ENCODE results near the gene TMEM203.

TMEM203 gene

DNA sequence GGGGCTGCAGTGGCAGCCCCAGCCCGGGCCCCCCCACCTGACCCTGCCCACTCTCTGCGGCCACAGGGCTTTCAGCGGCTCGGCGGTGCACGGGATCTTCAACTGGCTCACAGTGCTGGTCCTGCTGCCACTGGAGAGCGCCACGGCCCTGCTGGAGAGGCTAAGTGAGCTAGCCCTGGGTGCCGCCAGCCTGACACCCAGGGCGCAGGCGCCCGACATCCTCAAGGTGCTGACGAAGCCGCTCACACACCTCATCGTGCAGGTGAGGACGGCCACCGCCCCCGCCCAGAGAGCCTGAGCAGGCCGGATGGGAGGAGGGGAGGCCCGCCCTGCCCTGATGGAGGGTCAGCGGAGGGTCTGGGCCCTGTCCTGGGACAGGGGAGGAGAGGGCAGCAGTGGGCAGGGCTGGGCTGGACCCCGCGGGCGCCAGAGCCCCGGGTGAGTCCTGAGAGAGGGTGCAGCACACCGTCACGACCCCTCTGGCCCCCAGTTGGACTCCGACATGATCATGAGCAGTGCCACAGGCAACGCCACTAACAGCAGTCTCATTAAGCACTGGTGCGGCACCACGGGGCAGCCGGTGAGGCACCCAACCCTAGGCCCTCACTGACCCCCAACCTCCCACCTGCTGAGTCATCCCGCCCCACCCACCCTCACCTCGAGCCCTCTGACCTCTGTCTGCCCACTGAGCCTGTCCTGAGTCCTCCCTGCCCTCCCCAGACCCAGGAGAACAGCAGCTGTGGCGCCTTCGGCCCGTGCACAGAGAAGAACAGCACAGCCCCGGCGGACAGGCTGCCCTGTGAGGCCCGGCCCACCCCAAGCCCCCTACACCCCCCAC lies 27.9 kb upstream of the TMEM203 start:
- no peak for TF ChIP-seq CTCF (conservative IDR thresholded peaks at IDR 0.05)
- no peak for TF ChIP-seq ZFX (IDR thresholded peaks at IDR 0.05)
- H3K27ac ChIP-seq, result no peak overlapping the region; the same call in 1 of the 2 replicates

DNA sequence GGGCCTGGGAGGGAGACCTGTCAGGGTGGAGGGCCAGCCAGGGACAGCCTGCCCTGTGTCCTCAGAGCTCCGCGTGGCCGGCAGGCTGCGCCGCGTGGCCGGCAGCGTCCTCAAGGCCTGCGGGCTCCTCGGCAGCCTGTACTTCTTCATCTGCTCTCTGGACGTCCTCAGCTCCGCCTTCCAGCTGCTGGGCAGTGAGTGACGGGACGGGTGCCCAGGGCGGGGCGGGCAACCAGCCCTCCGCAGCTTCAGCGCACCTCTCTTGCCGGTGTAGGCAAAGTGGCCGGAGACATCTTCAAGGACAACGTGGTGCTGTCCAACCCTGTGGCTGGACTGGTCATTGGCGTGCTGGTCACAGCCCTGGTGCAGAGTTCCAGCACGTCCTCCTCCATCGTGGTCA lies 27.1 kb upstream of the TMEM203 start:
- 0 out of 2 replicates have a peak, but pooled peaks have one; percentile 29 for TF ChIP-seq ZFX (IDR thresholded peaks at IDR 0.05)
- TF ChIP-seq CTCF (conservative IDR thresholded peaks at IDR 0.05), result no peak
- H3K27ac ChIP-seq, result peak overlapping the region; percentile 64

- TF ChIP-seq CTCF (conservative IDR thresholded peaks at IDR 0.05) (no peak), ZFX (IDR thresholded peaks at IDR 0.05) (no peak)
- peak overlapping the region; percentile 64 for H3K27ac ChIP-seq
These were observed 26.7 kb upstream of the TMEM203 start for GRCh38 chr9:137232101-137232500.

GRCh38 chr9:137231372-137232039 lies 26.1 kb upstream of the TMEM203 start:
- H3K27ac ChIP-seq, result peak overlapping the region; percentile 64; the same call in 1 of the 2 replicates
- TF ChIP-seq CTCF (conservative IDR thresholded peaks at IDR 0.05) (no peak), ZFX (IDR thresholded peaks at IDR 0.05) (no peak)

DNA sequence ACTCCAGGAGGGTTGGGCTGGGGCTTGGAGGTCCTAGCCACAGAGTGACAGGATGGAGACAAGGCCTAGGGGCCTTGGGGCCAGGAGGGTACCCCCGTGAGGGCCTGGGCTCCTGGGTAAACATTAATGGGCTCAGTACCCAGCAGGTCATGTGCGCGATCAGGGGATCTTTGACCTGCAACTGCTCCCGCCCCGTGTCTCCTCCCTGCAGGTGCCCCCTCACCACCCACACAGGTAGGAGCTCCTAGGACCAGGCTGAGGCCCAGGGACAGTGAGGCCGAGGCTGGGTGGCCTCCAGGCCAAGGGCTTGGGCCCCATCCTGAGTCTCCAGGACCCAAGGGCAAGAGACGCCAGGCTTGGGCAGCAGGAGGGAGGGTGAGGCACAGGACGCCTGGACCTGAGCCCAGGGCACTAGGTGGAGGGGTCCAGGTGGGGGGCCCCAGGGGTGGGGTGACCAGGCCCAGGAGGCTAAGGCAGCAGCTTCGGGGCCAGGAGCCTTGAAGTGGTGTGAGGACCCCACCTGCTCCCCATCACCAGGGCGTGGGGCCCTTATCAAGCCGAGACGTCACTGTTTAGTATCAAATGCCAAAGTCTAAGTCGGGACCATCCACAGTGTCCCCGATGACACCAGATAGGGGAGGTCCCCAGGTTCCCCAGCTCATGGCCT lies 25.4 kb upstream of the TMEM203 start, which contains the start of gene SLC34A3:
TSS of gene SLC34A3 (plus strand) at position 197 of the 667 bp plus-strand sequence. CDS start 802 bp downstream, outside the sequence.
- TF ChIP-seq CTCF (conservative IDR thresholded peaks at IDR 0.05) (no peak), ZFX (IDR thresholded peaks at IDR 0.05) (no peak)
- peak within 1 kb of the TSS; percentile 64; the same call in 1 of the 2 replicates for H3K27ac ChIP-seq

GRCh38 chr9:137229903-137230704 lies 24.7 kb upstream of the TMEM203 start:
- no peak overlapping the region; the same call in 1 of the 2 replicates for H3K27ac ChIP-seq

More at GRCh38 chr9:137229903-137230704, 24.7 kb upstream of the TMEM203 start:
- TF ChIP-seq ZFX (IDR thresholded peaks at IDR 0.05) (no peak), CTCF (conservative IDR thresholded peaks at IDR 0.05) (no peak)
